IPS-NIHi11 (cell line): Measurements from ENCODE around the gene CPNE7.
"Not testable (repeated sequence)": the region's sequence is repeated elsewhere in the genome, so short reads cannot be mapped to it uniquely, and the experiment has no call there.

ENCODE experiments used
- DNase-seq: peaks from one replicate; pipeline ENCODE4 v3.0.0; 2012; ENCODE audit warnings: mixed read lengths, low spot score

CPNE7 gene

GRCh38 chr16:89624777-89625761 is 49.5 kb downstream of the CPNE7 start:
- no peak for DNase-seq

- no peak for DNase-seq
These were observed 54.5 kb downstream of the CPNE7 start for GRCh38 chr16:89629827-89630610.

- DNase-seq: no peak
These were observed 57.6 kb downstream of the CPNE7 start for GRCh38 chr16:89633064-89633631.

- DNase-seq: not testable (repeated sequence)
These were observed 59.2 kb downstream of the CPNE7 start for GRCh38 chr16:89634463-89635385.

- DNase-seq: no peak
These were observed 61.1 kb downstream of the CPNE7 start for GRCh38 chr16:89636663-89637062.

- DNase-seq: no peak
These were observed 61.8 kb downstream of the CPNE7 start for GRCh38 chr16:89637379-89637778.

GRCh38 chr16:89638455-89638854 is 62.9 kb downstream of the CPNE7 start:
- DNase-seq: no peak

- DNase-seq: no peak
These were observed 63.8 kb downstream of the CPNE7 start for GRCh38 chr16:89639385-89639784.

- no peak for DNase-seq
These were observed 66.0 kb downstream of the CPNE7 start for GRCh38 chr16:89641458-89642119.

GRCh38 chr16:89642574-89642973 is 67.0 kb downstream of the CPNE7 start:
- DNase-seq: no peak

GRCh38 chr16:89643769-89644300 is 68.3 kb downstream of the CPNE7 start:
- DNase-seq: no peak

GRCh38 chr16:89645122-89645521 is 69.6 kb downstream of the CPNE7 start:
- no peak for DNase-seq

- DNase-seq: no peak
These were observed 70.7 kb downstream of the CPNE7 start for GRCh38 chr16:89646270-89646669.
